Thymus (tissue), 11 donors: ENCODE measurements around the gene PLEKHA6. TPM values are rescaled to one million over a fixed set of nuclear protein-coding genes. Genes with fewer than 3 reads are reported as not detected.

Experiments
- DNase-seq, 9 donors: peaks; one replicate each; pipeline ENCODE4 v3.0.0-alpha.2; 2013; ENCODE audit warnings: low spot score in 9 of 9, low read depth in 6 of 9, missing footprints in 1 of 9
- H3K27ac ChIP-seq, 2 donors: one replicate each; pipeline ENCODE4 v1.5.1; 2013; ENCODE audit warnings: control low read depth in 1 of 2, low read depth in 1 of 2, low read length in 1 of 2, mild to moderate bottlenecking in 1 of 2, moderate library complexity in 1 of 2
- H3K27me3 ChIP-seq, 2 donors: one replicate each; pipeline ENCODE4 v1.5.1; 2013; ENCODE audit warnings: low read length in 1 of 2; ENCODE audit not compliant: control insufficient read depth in 2 of 2, insufficient read depth in 1 of 2
- H3K36me3 ChIP-seq, 2 donors: one replicate each; pipeline ENCODE4 v1.5.1; 2013; ENCODE audit warnings: low read length in 1 of 2, mild to moderate bottlenecking in 1 of 2, moderate library complexity in 1 of 2; ENCODE audit not compliant: control insufficient read depth in 2 of 2, insufficient read depth in 2 of 2
- H3K4me1 ChIP-seq, 2 donors: one replicate each; pipeline ENCODE4 v1.5.1; 2013; ENCODE audit warnings: low read length in 2 of 2; ENCODE audit not compliant: control insufficient read depth in 2 of 2, insufficient read depth in 2 of 2
- H3K4me3 ChIP-seq, 2 donors: one replicate each; pipeline ENCODE4 v1.5.1; 2013; ENCODE audit warnings: low read length in 2 of 2, control low read depth in 1 of 2, mild to moderate bottlenecking in 1 of 2
- H3K9me3 ChIP-seq, 2 donors: one replicate each; pipeline ENCODE4 v1.5.1; 2013; ENCODE audit warnings: low read length in 1 of 2, mild to moderate bottlenecking in 1 of 2; ENCODE audit not compliant: control insufficient read depth in 2 of 2, insufficient read depth in 1 of 2
- WGBS: extraction: QIAGEN DNeasy Blood & Tissue Kit; methylation state at CpG from one replicate; pipeline ENCODE4 v1.1.7; 2013; 5-methylcytosine and 5-hydroxymethylcytosine counted together
- polyA plus RNA-seq: library from polyadenylated mRNA; stranded (reverse); fragments of 200-250 nt; gene quantifications from one replicate; pipeline ENCODE4 v1.2.3, GENCODE V29; 2013
- total RNA-seq: library from RNA; stranded (reverse); fragments of 120-200 nt; gene quantifications from one replicate; pipeline ENCODE4 v1.2.4, GENCODE V29; 2013
- donor health status: healthy.

Gene PLEKHA6
- total and polyA plus RNA-seq, 2 donors: 0.47 to 1.4 TPM

GRCh38 chr1:204198348-204199340 is 161.1 kb downstream of the PLEKHA6 start:
- Histone ChIP-seq H3K36me3 (no peaks in the 10 kb centered on the region), H3K4me1 (peaks cover 0 to 27% of the 10 kb centered on the region in 2 donors), H3K4me3 (no peak overlapping the region), H3K27me3 (peaks cover 3 to 24% of the 10 kb centered on the region in 2 donors), H3K9me3 (peaks cover 0 to 3% of the 10 kb centered on the region in 2 donors), H3K27ac (no peak overlapping the region)
- WGBS: 86% methylated on average over 18 of the region's 18 CpGs
- peak in 1 of 9 donors; percentile 39 for DNase-seq

- Histone ChIP-seq H3K27me3 (peaks cover 0 to 10% of the 10 kb centered on the region in 2 donors), H3K4me3 (no peak overlapping the region), H3K4me1 (peaks cover 0 to 36% of the 10 kb centered on the region in 2 donors), H3K9me3 (no peaks in the 10 kb centered on the region), H3K36me3 (no peaks in the 10 kb centered on the region), H3K27ac (no peak overlapping the region)
- DNase-seq: no peak
- WGBS: 86% methylated on average over 5 of the region's 5 CpGs
Measured at GRCh38 chr1:204197068-204197467, 162.7 kb downstream of the PLEKHA6 start.

- no peaks in the 10 kb centered on the region for H3K36me3 ChIP-seq
- H3K27ac ChIP-seq: no peak within 1 kb of the TSS
- no peak for DNase-seq
- peaks cover 4 to 44% of the 10 kb centered on the region in 2 donors for H3K4me1 ChIP-seq
- H3K9me3 ChIP-seq: no peaks in the 10 kb centered on the region
- WGBS: 88% methylated on average over 18 of the region's 18 CpGs
- no peak within 1 kb of the TSS for H3K4me3 ChIP-seq
- peaks cover 0 to 10% of the 10 kb centered on the region in 2 donors for H3K27me3 ChIP-seq
Measured at GRCh38 chr1:204196068-204196795, 163.5 kb downstream of the PLEKHA6 start, which contains the start of gene KISS1. Gene KISS1 (minus strand): TSS chr1:204196491. CDS start chr1:204192876, 3,615 bp downstream.

GRCh38 chr1:204194771-204195170 is 165.0 kb downstream of the PLEKHA6 start:
- peaks cover 11 to 57% of the 10 kb centered on the region in 2 donors for H3K4me1 ChIP-seq
- H3K27ac ChIP-seq: no peak overlapping the region
- peaks cover 0 to 5% of the 10 kb centered on the region in 2 donors for H3K9me3 ChIP-seq
- H3K4me3 ChIP-seq: no peak overlapping the region
- H3K36me3 ChIP-seq: no peaks in the 10 kb centered on the region
- DNase-seq: peak in 1 of 9 donors; percentile 43
- H3K27me3 ChIP-seq: peaks cover 0 to 12% of the 10 kb centered on the region in 2 donors
- WGBS: 34% methylated on average over 7 of the region's 7 CpGs

GRCh38 chr1:204194080-204194479 is 165.6 kb downstream of the PLEKHA6 start:
- DNase-seq: no peak
- WGBS: 93% methylated on average over 2 of the region's 2 CpGs
- H3K9me3 ChIP-seq: peaks cover 0 to 5% of the 10 kb centered on the region in 2 donors
- no peak overlapping the region for H3K27ac ChIP-seq
- no peaks in the 10 kb centered on the region for H3K36me3 ChIP-seq
- peaks cover 0 to 12% of the 10 kb centered on the region in 2 donors for H3K27me3 ChIP-seq
- H3K4me3 ChIP-seq: no peak overlapping the region
- peaks cover 11 to 62% of the 10 kb centered on the region in 2 donors for H3K4me1 ChIP-seq

- DNase-seq: no peak
- Histone ChIP-seq H3K27ac (no peak overlapping the region), H3K36me3 (no peaks in the 10 kb centered on the region), H3K4me3 (no peak overlapping the region), H3K9me3 (peaks cover 0 to 8% of the 10 kb centered on the region in 2 donors), H3K4me1 (peaks cover 11 to 65% of the 10 kb centered on the region in 2 donors), H3K27me3 (peaks cover 0 to 14% of the 10 kb centered on the region in 2 donors)
- WGBS: 88% methylated on average over 3 of the region's 3 CpGs
Measured at GRCh38 chr1:204192589-204193352, 167.0 kb downstream of the PLEKHA6 start.

- Histone ChIP-seq H3K27ac (no peak overlapping the region), H3K9me3 (peaks cover 0 to 8% of the 10 kb centered on the region in 2 donors), H3K27me3 (peaks cover 0 to 11% of the 10 kb centered on the region in 2 donors), H3K4me1 (peaks cover 11 to 65% of the 10 kb centered on the region in 2 donors), H3K36me3 (no peaks in the 10 kb centered on the region), H3K4me3 (no peak overlapping the region)
- no peak for DNase-seq
- 100% methylated on average over 2 of the region's 2 CpGs for WGBS
Measured at GRCh38 chr1:204192046-204192445, 167.7 kb downstream of the PLEKHA6 start.

- DNase-seq: no peak
- Histone ChIP-seq H3K4me1 (peaks cover 11 to 62% of the 10 kb centered on the region in 2 donors), H3K36me3 (no peaks in the 10 kb centered on the region), H3K4me3 (no peak overlapping the region), H3K27me3 (peaks cover 0 to 6% of the 10 kb centered on the region in 2 donors), H3K9me3 (peaks cover 0 to 8% of the 10 kb centered on the region in 2 donors), H3K27ac (no peak overlapping the region)
- 95% methylated on average over 7 of the region's 7 CpGs for WGBS
Measured at GRCh38 chr1:204191456-204191855, 168.3 kb downstream of the PLEKHA6 start.
